GM12878 (cell line): ENCODE results near the gene BTNL2.

Experiments
- CREB1 ChIP-seq: IDR thresholded peaks from 2 replicates; pipeline ENCODE4 v1.6.1; 2012; ENCODE audit warnings: low read depth, mild to moderate bottlenecking, inconsistent platforms
- CREM ChIP-seq: IDR thresholded peaks from 2 replicates; pipeline ENCODE4 v1.6.1; 2014; ENCODE audit warnings: antibody characterized with exemption, low read depth
- CTCF ChIP-seq, 3 experiments: IDR thresholded peaks in 2 of 3; conservative IDR thresholded peaks in 1 of 3; 2 replicates each; pipeline ENCODE4 v1.5.1; 2011; ENCODE audit warnings: low read depth in 3 of 3, low read length in 3 of 3, mild to moderate bottlenecking in 3 of 3, control low read depth in 2 of 3, moderate library complexity in 2 of 3, inconsistent platforms in 1 of 3, mixed read lengths in 1 of 3; ENCODE audit not compliant: control insufficient read depth in 2 of 3, insufficient read depth in 1 of 3; ENCODE audit errors: extremely low read depth in 1 of 3
- EZH2 ChIP-seq: IDR thresholded peaks from 2 replicates; pipeline ENCODE4 v1.6.1; 2012; ENCODE audit warnings: low read depth, mild to moderate bottlenecking, control low read depth, inconsistent platforms, low read length, borderline replicate concordance; ENCODE audit not compliant: control insufficient read depth
- IRF4 ChIP-seq: IDR thresholded peaks from 2 replicates; pipeline ENCODE4 v1.6.1; 2011; ENCODE audit warnings: low read depth, low read length
- NFIC ChIP-seq: IDR thresholded peaks from 2 replicates; pipeline ENCODE4 v1.6.1; 2012; ENCODE audit warnings: low read depth, mild to moderate bottlenecking, inconsistent platforms, low read length, moderate library complexity
- SP1 ChIP-seq: IDR thresholded peaks from one replicate; pipeline ENCODE4 v1.6.1; 2011; ENCODE audit warnings: low read depth, low read length
- USF2 ChIP-seq: IDR thresholded peaks from 2 replicates; pipeline ENCODE4 v1.6.1; 2011; ENCODE audit warnings: low read depth, low read length, improper control_type of control experiment, borderline replicate concordance
- ZNF217 ChIP-seq: fragments of 450-650 bp; IDR thresholded peaks from 2 replicates; pipeline ENCODE4 v1.6.1; 2017; ENCODE audit warnings: antibody characterized with exemption, mild to moderate bottlenecking
- TF ChIP-seq, protein P1 (sequence below): IDR thresholded peaks from 2 replicates; pipeline ENCODE4 v1.6.1; 2012; ENCODE audit warnings: mild to moderate bottlenecking, low read depth, low read length

DNA sequence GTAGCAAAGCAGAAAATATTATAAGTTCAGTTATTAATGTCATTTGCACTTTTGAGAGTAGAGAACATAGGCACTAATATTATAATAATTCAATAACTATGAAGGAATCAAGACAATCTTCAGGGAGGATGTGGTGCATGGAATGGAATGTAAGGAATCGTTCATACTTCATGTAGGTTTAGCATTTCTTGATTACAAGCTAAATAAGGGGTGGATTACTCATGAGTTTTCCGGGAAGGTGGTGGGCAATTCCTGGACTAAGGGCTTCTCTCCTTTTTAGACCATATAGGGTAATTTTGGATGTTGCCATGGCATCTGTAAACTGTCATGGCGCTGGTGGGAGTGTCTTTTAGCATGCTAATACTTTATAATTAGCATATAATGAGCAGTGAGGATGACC, 9.1 kb upstream of the BTNL2 start:
- TF ChIP-seq CREB1 (no peak), EZH2 (no peak), CTCF (IDR thresholded peaks at IDR 0.05 in 2 of 3, conservative IDR thresholded peaks at IDR 0.05 in 1 of 3; ENCODE audit: control insufficient read depth in 2 of 3, extremely low read depth in 1 of 3, insufficient read depth in 1 of 3, low read depth in 3 of 3, low read length in 3 of 3) (no peak), SP1 (no peak), CREM (no peak), NFIC (no peak), USF2 (no peak), ZNF217 (no peak), IRF4 (no peak)
- TF ChIP-seq, protein P1, sequence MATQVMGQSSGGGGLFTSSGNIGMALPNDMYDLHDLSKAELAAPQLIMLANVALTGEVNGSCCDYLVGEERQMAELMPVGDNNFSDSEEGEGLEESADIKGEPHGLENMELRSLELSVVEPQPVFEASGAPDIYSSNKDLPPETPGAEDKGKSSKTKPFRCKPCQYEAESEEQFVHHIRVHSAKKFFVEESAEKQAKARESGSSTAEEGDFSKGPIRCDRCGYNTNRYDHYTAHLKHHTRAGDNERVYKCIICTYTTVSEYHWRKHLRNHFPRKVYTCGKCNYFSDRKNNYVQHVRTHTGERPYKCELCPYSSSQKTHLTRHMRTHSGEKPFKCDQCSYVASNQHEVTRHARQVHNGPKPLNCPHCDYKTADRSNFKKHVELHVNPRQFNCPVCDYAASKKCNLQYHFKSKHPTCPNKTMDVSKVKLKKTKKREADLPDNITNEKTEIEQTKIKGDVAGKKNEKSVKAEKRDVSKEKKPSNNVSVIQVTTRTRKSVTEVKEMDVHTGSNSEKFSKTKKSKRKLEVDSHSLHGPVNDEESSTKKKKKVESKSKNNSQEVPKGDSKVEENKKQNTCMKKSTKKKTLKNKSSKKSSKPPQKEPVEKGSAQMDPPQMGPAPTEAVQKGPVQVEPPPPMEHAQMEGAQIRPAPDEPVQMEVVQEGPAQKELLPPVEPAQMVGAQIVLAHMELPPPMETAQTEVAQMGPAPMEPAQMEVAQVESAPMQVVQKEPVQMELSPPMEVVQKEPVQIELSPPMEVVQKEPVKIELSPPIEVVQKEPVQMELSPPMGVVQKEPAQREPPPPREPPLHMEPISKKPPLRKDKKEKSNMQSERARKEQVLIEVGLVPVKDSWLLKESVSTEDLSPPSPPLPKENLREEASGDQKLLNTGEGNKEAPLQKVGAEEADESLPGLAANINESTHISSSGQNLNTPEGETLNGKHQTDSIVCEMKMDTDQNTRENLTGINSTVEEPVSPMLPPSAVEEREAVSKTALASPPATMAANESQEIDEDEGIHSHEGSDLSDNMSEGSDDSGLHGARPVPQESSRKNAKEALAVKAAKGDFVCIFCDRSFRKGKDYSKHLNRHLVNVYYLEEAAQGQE = no peak
